GM19193 (cell line): ENCODE data around the gene CYB561.

Source experiments
- POLR2A ChIP-seq: IDR thresholded peaks from 4 replicates; pipeline ENCODE4 v1.6.1; 2011; ENCODE audit not compliant: insufficient read depth, insufficient read length; ENCODE audit errors: extremely low read depth

CYB561 gene

DNA sequence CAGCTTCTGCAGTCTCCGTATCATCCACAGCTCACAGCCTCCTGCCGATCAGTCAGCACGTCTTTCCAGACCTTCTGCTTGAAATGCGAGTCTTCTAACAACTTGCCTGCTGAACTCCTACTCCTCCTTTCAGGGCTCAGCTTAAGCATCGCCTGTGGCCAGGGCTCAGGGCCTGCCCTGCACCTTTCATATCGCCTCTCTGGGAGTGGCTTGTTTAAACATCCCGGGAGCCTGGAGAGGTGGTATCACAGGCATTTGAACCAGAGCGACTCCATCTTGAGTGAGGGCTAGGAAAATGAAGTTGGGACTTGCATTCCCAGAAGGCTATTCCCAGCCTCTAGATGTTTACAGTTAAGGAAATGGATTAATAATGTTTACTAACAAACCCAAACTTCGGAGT lies 13.9 kb upstream of the CYB561 start:
- TF ChIP-seq POLR2A: no peak

DNA sequence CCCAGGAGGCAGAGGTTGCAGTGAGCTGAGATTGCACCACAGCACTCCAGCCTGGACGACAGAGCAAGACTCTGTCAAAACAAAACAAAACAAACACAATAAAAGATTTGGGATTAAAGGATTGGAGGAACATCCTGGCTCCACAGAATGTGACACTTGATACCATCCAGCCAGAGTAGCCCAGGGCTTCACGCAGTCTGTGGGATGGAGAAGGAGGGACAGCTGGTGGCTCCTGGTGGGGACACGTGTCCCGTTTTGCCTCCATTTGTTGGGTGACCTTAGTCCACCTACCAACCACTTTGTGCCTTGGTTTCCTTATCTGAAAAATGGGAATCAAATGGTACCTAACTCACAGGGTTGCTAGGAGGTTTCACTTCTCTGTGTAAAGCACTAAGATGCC lies 12.4 kb upstream of the CYB561 start:
- no peak for TF ChIP-seq POLR2A

DNA sequence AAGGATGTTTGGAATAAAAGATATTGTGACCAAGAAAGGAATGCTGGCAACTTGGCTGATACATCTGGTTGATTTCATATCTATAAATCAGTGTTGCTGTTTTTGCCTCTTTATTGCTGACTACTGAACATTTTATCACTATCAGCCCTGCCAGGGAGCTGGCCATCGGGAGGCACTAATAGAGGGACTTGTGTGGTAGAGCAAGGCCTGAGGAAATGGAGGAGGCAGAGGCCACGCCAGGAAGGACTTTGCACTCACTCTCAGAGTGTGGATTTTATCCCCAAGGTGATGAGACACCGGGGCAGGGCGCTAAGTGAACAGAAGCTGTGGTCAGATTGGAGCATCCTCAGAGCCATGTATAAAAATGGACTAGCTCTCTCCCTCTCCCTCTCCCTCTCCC lies 9.3 kb upstream of the CYB561 start:
- TF ChIP-seq POLR2A: no peak

DNA sequence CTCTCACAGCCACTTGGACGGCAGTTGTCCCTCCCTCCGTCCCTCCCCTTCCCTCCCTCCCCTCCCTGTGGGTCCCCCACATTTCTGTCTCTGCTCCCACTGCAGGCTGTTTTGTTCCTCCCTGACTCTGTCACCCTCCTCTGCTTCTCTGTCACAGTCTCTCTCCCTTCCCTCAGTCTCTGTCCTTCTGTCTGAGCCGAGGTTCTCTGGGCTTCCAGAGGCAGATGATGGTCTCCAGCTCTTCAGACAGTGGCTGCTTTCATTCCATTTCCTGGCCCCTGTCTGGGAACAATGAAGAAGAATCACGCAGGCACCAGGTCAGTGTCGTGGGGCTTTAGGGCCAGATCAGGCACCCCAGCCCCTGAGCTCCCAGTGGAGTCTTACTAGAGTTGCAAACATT lies 8.8 kb upstream of the CYB561 start:
- no peak for TF ChIP-seq POLR2A

DNA sequence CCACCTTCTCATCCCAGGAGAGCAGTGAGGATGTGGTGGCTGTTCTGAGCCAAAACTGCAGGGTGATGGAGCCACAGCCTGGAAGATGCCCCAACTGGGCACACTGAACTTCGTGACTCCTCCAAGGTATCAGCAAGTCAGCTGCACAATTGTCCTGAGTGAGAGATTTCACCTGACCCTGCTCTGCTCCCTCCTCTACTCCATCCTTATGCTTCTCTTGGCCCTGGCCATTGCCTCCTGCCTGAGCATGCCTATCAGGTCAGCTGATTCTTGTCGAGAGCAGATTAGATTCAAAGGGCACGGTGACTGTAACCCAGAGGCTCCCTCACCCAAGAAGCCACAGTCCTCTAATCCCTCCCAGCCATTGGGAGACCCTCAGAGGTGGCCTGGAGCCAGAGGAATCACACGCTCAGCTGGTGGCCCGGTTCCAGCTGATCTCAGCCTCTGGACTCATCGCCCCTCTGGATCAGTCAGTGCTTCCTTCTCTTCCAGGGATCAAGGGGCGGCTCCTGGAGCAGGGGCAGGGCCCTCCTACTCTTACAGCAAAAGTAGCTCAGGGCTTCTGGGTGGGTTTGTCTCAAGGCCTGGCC lies 7.0 kb upstream of the CYB561 start:
- TF ChIP-seq POLR2A: no peak

DNA sequence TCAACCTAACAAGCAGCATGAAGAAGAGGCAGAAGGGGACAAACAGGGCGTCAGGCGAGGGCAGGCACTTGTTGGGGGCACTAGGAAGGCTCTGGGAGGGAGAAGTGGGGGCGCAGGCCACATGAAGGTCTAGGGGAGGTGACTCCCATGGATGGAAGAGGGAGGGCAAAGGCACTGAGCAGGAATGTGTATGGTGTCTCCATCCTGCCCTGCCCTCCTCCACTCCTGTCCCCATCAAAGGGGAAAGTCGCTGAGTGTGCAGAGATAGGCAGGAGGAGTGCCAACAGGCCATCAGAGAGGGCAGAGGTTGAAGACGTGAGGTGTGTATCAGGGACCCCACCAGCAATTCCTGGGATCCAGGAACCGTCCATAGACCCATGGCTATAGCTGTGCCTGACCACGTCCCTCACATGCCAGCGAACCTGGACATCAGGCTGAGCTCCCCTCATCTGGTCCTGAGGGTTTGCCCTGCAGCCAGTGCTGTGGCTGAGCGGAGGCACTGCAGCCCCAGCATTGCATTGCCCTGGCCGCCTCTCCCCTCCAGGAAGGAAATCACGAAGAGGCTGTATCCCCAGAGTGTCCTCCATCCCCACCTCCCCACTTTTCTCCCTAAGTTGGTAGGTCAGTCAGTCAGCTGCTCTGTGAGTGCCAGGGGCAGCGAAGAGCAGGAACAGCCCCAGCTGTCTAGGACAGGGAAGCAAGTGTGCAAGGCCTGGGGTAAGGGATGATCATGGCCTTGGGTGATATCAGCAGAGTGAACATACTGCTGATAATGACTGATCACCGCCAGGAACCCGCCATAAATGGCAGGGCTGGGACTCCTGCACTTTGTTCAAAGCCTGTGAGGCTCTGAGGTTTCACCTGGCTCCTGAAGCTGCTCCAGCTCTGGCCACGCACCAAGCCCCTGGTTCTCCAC lies 6.2 kb upstream of the CYB561 start:
- no peak for TF ChIP-seq POLR2A

DNA sequence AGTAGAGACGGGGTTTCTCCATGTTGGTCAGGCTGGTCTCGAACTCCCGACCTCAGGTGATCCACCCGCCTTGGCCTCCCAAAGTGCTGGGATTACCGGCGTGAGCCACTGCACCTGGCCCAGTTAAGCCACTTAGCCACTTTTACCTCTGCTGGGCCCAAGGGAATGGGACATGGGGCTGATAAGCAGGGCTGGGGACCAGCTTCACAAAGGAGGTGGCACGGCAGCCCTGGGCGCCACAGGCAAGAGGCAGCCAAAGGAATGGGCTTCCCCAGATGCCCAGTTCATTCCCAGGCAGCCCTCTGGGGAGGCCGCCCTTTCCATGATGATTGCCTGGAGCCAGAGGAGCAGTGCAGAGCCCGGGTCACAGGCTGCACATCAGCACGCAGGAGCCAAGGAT lies 5.0 kb upstream of the CYB561 start:
- TF ChIP-seq POLR2A: no peak

DNA sequence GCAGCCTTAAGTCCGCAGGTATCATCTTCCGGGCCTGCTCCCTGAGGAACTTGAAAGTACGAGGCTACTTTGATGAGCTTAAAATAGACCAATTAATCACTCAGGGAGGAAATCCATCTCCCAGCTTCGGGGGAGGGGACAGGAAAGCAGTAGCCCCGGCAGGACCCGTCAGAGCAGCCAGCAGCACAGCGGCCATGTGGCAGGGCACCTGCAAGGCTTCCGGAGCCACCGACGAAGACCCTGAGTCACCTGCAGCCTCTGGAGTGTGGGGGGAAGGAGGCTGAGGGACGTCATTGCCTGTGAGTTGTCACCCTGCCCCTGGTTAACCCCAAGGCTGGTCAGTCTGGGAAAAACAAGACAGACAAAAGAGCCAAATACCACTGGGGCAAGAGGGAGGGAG lies 4.4 kb upstream of the CYB561 start:
- no peak for TF ChIP-seq POLR2A

DNA sequence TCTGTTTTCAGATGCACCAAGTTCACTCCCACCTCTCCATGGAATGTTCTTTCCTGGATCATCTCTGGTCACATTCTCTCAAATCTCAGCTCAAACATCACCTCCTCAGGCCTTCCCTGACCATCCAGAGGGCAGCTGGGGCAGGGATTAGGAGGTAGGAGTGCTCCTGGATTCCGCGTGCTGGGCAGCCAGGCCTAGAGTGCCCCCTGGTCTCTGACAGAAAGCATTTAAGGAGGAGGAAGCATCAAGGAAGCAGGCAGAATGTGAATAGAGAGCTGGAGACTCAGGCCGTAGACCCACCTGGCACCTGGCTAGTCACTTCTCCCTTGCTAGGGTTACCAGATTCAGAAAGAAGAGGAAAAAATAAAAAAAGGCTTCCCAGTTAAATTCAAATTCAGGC lies 2.5 kb upstream of the CYB561 start:
- no peak for TF ChIP-seq POLR2A

DNA sequence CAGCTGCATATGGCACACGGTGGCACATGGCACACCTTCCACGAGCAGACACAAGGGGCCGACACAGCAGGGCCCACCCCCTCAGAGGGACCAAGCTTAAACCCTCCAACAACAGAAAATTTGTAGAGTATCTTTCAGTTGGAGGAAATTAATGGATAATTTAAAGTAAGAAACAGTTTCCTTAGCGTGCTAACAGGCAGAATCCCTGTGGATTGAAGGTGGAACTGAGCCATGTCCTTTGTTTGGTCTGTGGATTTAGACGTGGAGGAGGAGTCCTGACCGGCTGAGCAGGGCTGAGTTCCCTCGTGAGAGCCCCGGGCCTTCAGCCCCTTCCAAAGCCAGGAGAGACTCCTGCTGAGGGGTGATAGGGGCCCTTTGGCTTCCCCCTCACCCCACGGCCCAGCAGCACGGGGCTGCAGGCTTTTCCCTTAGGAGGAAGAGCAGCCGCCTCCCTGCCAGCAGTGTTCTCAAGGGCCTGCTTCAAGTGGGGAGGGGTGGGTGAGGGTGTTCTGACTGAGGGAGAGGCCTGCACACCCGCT lies 1.4 kb upstream of the CYB561 start:
- TF ChIP-seq POLR2A: no peak

DNA sequence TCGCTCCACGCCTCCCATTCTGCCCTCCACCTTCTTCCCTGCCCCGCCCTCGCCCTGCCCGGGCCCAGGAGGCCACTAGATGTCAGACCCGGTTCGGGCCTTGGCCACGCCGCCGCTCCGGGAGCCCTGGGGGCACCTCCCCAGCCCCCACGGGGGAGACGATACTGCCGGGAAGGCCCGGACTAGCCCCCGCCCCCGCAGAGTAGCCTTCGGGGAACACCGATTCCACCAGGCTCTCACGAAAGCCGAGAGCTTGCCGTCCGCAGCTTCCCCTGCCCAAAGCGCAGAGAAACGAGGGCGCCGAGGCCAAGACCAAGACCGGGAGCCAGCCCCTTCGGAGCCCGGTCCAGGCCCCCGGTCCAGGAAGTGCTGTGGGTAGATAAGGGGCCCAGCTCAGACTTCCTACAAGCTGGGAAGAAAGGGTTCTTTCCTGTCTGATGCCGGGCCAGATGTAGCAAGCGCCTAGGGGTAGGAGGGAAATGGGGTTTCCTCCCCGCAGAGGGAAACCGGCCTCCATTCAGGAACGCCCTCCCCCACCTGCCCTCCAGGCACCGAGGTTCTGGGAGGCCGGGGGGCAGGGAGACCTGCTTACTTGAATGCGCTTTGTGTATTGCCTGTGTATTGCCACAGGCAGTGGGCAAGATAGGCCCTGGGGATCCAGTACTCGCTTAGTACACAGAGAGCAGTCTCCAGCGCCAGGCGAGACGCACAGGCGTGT lies 806 bp upstream of the CYB561 start:
- peak; percentile 12 for TF ChIP-seq POLR2A

DNA sequence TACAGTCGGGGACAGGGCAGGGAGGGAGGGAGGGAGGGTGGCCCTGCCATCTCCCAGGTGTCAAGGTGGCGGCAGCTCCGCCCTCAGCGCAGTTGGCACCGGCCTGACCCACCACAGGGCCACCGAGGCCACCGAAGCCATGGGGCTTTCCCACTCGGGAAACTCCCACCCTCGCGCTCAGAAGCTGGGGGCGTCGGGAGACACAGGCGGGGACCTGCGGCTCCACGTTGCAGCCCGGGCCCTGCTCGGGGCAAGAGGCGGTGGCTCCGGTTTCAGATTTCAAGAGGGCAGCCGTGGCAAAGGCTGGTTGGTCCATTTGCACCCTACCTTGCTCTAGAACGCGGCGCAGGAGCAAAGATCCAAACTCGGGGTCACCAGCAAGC lies 544 bp downstream of the CYB561 start:
- no peak for TF ChIP-seq POLR2A

DNA sequence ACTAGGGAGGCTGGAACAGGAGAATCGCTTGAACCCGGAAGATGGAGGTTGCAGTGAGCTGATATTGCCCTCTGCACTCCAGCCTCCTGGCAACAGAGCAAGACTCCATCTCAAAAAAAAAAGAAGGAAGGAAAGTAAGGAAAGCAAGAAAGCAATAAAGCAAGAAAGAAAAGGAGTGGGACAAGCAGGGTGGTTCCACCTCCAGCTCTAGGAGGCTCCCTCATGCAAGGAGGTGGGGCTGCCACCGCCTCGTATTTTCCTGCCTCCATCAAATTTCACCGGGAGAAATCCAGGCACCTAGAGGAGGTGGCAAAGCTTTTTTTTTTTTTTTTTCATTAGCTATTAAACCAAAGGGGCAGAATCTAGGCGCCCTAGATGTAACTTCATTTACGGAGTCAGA lies 1.0 kb downstream of the CYB561 start:
- no peak for TF ChIP-seq POLR2A

DNA sequence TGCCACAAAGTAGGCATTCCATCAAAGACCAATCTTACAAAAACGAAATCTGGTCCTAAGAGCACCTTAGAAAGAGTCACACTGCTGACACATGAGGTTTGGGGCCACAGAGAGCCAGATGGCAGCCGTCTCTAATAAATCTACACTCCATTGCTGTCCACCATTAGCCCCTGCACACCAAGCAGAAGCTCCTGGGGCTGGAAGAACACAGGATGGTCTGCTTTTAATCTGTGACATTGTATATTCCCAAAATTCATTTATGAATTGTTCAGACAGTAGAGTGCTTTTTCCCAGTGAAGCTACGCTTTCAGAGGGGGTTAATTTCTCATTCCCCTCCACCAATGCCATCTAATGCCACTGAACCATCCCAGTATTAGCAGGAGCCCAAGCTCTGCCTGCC lies 1.6 kb downstream of the CYB561 start:
- TF ChIP-seq POLR2A: no peak

DNA sequence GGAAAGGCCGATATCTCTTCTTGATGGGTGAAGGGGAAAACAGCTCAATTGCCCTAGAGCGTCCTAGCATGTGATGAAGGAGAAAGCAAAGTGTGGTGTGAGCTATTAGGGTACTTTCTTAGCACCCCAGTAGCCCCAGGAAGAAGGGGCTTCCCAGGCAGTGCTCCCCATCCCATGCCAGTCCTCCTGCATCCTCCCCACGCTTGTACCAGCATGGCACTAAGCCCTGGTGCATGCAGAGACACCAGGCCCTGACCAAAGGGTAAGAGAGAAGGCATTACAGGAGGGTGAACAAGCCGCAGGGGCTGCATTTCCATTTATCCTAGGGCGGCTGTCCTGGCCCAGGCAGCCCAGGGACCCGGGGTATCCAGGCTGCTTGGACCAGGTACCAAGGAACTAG lies 3.1 kb downstream of the CYB561 start:
- TF ChIP-seq POLR2A: no peak
